HG03196 (cell line): ENCODE results near the gene SUGP1.
"Not testable (repeated sequence)": the region's sequence is repeated elsewhere in the genome, so short reads cannot be mapped to it uniquely, and the experiment has no call there.

Source experiments
- ATAC-seq: cut with Tn5 transposase; IDR thresholded peaks from one replicate; pipeline ENCODE4 v1.9.1; 2021; ENCODE audit not compliant: unreplicated experiment

Gene SUGP1

DNA sequence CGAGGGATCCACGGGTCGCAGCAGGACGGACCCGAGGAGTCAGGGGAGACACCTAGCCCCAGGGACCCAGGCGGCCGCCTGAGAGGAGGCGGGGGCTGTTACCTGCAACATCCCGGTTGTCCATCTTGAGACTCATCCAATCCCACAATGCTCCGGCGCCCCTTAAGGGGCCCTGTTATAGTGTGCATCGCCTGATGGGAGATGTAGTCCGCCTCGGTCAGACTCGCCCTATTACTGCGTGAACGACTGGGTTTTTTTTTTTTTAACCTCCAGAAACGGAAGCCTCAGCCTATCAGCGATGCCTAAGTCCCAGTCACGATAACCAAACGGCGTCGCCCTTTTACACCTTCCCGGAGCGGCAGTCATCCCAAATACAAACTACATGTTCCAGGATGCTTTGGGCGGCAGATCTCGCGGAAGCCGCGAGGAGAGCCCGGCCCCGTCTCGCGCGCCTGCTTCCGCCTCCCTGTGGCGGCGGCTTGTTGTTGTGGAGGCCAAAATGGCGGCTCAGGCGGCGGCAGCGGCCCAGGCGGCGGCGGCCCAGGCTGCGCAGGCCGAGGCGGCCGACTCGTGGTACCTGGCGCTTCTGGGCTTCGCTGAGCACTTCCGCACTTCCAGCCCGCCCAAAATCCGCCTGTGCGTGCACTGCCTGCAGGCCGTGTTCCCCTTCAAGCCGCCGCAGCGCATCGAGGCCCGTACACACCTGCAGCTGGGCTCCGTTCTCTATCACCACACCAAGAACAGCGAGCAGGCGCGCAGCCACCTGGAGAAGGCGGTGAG, at the start of gene SUGP1, which contains the start of gene MAU2:
Gene SUGP1 (minus strand): TSS at position 149 of the 780 bp plus-strand sequence. CDS start 13 bp downstream, at position 136.
Gene MAU2 (plus strand): TSS at position 469 of the 780 bp plus-strand sequence. CDS start 31 bp downstream, at position 500.
- ATAC-seq: peak; percentile 88

- no peak for ATAC-seq
These were observed 47.8 kb upstream of the SUGP1 start for GRCh38 chr19:19368087-19368486.

DNA sequence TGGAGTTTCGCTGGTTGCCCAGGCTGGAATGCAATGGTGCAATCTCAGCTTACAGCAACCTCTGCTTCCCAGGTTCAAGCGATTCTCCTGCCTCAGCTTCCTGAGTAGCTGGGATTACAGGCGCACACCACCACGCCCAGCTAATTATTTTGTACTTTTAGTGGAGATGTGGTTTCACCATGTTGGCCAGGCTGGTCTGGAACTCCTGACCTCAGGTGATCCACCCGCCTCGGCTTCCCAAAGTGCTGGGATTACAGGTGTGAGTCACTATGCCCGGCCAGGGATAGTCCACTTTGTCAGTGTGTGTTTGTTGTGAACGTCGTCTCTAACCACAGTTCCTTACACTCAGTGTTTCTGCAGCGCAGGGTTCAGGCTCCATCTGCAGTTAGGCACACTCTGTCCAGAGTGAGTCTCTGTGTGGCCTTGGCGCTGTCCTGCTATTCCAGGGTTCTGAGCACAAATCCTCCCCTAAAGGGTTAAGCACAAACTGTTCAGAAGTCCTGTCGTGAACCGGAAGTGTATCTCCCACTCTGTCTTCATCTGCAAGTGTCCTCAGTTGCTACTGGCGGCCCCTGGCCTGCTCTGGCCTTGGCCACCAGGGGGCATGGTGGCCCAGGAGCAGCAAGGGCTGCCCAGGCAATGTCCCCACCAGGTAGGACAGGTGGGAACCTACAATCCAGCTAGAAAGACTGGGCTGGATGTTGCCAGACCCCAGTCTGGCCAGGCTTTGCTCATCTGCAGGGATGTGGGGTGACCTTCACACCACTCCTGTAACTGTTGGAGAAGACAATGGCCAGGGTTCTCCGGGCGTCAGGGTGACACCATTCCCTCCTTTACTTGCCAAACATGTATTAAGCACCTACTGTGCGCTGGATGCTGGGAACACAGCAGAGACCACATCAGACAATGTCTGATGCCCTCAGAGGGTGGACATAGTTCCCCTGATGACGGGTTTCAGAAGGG, 46.4 kb upstream of the SUGP1 start:
- peak; percentile 71 for ATAC-seq

DNA sequence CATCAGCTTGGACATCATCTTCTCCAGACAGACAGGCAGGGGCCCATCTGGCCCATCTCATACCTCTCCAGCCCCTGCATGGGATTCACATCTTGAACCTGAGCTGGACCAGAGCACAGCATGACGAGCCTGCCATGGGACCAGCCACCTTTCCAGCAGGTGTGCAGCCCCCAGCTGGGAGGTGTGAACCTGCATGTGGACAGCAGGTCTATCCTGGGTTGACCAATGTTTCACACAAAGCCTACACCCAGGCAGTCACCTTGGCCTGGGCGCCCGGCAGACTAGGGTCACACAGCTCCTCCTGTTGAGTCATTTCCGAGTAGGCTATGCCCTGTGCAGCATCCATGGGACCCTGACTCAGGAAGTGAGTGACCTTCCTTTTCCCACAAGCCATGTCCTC, 41.8 kb upstream of the SUGP1 start:
- ATAC-seq: no peak

DNA sequence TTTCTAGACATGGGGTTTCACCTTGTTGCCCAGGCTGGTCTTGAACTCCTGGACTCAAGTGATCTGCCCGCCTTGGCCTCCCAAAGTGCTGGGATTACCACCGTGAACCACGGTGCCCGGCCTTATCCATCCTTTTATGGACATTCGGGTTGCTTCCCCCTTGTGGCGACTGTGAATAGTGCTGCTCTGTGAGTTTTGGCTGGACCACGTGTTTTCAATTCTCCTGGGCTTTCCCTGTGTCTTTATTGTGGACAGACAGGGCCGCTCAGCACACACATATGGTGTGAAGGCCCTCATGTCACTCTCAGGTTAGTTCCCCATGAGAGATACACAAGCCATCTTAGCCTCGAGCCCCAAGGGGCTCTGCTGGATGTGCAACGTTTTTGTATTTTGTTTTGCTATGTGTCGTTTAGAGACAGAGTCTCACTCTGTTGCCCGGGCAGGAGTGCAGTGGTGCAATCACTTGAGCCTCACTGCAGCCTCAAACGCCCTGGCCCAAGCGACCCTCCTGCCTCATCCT, 40.8 kb upstream of the SUGP1 start:
- peak; percentile 55 for ATAC-seq

- ATAC-seq: no peak
These were observed 36.7 kb upstream of the SUGP1 start for GRCh38 chr19:19356901-19357566.

GRCh38 chr19:19356500-19356899, 36.2 kb upstream of the SUGP1 start:
- no peak for ATAC-seq

DNA sequence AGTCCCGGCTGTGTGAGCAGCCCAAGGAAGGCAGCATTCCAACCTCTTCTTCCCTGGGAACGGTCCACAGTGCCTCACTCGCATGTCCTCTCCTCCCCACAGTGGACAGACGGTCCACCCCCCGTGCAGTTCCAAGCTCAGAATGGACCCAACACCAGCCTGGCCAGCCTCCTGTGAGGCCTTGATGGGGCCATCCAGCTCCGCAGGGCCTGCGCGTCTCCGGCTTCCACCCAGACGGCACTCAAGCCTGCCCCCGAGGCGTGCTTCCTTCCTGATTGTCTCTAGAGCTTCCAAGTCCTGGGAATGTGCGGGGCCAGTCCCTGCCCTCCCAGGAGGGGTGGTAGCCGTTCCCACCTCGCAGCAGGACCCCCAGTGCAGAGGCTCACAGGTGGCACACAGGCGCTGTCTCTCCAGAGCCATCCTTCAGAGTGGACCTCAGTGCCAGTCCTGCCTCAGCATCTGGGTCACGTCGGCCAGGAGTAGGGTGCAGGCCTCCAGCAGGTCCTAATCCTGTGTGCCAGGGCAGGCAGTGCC, 35.4 kb upstream of the SUGP1 start:
- ATAC-seq: no peak

DNA sequence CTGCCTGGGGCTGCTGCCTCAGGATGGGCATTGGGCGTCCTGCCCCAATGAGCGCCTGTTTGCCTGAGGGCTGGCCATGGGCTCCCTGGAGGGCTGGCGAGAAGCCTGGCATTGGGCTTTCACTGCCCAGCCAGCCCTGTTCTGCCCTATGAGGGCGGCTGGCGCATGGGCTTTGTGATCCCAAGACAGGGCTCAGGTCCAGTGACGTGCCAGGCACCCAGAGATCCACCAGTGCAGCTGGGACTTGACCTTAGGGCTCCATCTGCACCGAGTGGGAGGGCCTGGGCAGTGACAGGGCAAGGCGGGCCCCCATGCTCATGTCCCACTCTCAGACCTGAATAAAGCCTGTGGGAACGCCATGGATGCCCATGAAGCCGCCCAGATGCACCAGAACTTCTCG, 34.6 kb upstream of the SUGP1 start:
- ATAC-seq: no peak

DNA sequence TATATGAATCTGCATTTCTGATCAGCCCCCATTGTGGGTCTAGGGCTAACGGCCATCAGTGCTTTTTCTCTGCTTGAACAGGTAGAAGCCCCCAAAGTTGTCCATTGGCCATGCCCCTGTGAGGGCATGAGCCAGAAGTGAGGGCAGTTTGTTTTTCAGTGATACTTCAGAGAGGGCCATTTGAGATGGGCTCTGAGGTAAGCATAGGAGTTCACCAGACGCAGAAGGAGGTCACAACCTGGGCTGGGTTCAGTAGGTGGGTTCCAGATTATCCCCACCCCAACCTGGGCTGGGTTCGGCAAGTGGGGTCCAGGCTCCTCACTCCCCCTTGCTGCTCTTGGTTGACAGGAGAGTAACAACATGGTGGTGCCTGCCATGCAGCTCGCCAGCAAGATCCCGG, 33.7 kb upstream of the SUGP1 start:
- no peak for ATAC-seq

DNA sequence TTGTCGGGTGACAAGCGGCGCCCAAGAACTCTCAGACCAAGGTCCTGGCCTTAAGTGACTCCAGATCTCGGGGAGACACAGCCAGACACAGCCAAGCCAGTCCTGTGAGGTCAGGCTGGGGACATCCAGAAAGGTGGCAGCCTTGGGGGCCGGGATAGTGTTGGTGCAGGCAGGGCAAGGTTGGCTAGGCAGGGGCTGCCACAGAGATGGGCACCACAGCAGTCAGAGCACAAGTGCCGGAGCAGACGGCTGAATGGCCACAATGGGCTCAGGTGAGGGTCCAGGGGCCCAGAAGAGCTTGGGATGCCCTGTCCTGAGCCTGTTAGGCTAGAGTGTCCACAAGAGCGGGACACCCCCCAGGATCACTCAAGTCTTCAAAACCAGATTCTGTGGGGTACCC, 32.5 kb upstream of the SUGP1 start:
- ATAC-seq: no peak

DNA sequence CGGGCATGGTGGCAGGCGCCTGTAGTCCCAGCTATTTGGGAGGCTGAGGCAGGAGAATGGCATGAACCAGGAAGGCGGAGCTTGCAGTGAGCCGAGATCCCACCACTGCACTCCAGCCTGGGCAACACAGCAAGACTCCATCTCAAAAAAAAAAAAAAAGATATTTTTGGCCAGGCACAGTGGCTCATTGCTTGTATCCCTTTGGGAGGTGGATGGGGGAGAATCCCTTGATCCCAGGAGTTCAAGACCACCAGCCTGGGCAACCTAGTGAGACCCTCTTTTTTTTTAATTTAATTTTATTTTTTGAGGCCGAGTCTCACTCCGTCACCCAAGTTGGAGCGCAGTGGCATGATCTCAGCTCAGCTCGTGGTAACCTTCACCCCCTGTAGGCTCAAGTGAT, 30.4 kb upstream of the SUGP1 start:
- ATAC-seq: not testable (repeated sequence)

DNA sequence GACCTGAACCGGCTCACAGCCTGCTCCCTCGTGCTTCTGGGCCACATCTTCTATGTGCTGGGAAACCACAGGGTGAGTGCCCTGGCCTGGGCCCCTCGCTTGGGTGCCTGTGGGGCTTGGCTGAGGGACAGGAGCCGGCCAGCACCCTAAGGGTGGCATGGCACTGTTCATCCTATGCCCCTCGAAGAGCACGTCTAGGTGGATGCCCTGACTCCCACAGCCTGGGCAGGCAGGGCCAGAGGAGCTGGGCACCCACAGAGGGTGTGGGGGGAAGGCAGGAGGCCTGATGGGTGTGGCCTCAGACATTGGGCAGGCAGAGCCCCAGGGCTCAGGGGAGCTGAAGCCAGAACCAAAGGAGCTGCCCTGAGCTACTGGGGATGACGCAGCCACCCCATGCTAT, 29.1 kb upstream of the SUGP1 start:
- no peak for ATAC-seq

DNA sequence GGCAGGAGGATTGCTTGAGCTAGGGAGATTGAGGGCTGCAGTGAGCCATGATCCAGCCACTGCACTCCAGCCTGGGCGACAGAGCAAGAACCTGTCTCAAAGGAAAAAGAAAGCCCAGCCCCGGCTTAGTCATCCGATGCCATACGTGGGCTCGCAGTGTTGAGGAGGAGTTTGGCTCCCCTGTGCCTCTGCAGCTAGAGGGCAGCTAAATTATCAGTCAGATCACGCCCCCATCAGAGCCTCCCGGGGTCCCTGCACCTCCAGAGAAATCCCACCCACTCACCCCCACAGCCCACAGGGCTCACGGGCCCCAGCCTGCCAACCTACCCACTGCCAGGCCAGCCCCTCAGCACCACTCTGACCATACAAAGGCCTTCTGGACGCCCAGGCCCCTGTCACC, 28.0 kb upstream of the SUGP1 start:
- ATAC-seq: no peak

GRCh38 chr19:19347401-19348110, 27.2 kb upstream of the SUGP1 start:
- ATAC-seq: no peak

- ATAC-seq: no peak
These were observed 25.7 kb upstream of the SUGP1 start for GRCh38 chr19:19345970-19346369.

DNA sequence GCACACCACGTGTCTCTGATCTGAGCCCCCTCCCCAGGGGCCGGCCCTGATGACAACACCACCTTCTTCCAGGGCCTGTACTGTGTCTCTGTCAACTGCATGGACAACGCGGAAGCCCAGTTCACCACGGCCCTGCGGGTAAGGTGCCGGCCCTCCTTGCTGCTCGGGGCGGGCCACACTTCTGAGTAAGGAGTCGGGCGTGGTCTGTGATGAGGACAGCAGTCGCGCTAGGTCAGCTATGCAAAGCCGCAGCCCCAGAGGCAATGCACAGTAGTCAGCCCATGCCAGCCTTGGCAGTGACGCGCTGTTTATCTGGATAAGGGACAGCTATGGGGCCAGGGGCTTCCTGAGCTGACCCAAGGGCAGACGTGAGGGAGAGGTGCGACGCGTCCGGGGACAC, 24.9 kb upstream of the SUGP1 start:
- ATAC-seq: no peak

DNA sequence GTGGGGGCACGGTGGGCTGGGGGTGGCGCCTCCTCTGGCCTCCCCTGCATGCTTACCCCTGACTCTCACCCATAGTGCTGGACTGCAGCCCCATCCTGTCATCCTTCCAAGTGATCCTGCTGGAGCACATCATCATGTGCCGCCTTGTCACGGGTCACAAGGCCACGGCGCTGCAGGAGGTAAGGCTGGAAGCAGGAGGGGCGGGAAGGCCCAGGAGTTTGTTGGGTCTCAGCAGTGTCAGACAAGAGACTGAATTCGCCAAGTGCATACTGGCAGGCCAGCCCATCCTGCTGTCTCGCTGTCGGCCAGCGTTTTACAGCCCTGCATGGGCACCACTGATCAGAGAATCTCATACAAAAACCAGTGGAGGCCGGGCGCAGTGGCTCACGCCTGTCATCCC, 23.5 kb upstream of the SUGP1 start:
- ATAC-seq: no peak

DNA sequence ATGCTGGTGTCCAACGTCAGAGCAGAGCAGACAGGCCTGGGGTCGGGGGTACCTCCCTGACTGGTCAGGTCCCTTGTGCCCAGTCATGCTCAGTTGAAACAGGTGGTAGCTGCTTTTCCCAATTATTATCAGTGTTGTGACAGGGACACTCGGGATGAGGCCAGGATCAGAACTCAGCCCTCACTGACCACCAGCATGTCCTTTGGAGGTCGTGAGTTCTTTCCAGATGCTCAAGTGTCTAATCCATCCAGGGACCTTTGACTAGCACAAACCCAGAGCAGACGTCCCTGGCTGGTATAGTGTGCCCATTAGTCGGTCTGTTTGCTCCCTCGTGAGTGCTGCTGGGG, 22.7 kb upstream of the SUGP1 start:
- ATAC-seq: no peak
